ENCODE data around the gene SLC2A4.

SLC2A4 gene

DNA sequence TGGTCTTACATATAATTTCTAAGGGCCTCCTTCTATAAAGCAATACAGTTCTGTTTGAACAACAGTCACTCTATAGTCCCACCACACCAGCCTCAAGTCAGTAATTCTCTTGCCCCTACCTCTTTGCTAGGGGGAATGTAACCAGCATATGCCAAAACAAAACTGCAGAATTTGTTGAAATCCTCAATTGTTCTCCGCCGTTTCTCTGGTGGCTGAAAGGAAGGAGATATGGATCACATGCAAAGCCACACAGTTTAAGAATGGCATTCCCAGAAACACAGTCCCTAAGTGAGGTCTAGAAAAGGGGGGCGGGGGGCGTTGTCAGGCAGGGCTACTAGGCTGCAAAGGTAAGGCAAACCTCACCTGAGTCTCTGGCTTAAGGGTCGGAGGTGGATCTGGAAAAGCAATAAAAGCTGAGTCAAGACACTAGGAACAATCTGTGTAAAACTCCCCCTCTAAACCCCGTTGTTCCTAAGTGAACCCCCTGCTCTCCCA, 44.2 kb upstream of the SLC2A4 start:
- TF ChIP-seq CTCF (IDR thresholded peaks at IDR 0.05; ENCODE audit: low read depth, low read length): no peak
- H3K4me3 ChIP-seq (replicated peaks in 1 of 2; ENCODE audit: low read depth in 2 of 2, low read length in 2 of 2): peak overlapping the region; percentile 94 to 100
- DNase-seq (ENCODE audit: low read depth in 2 of 2): no peak

- H3K4me3 ChIP-seq (replicated peaks in 1 of 2; ENCODE audit: low read depth in 2 of 2, low read length in 2 of 2): peak overlapping the region; percentile 94 to 100
- peak; percentile 71 to 79 for DNase-seq (ENCODE audit: low read depth in 2 of 2)
- TF ChIP-seq CTCF (IDR thresholded peaks at IDR 0.05; ENCODE audit: low read depth, low read length): no peak
Observed at GRCh38 chr17:7237761-7238419, 43.6 kb upstream of the SLC2A4 start.

DNA sequence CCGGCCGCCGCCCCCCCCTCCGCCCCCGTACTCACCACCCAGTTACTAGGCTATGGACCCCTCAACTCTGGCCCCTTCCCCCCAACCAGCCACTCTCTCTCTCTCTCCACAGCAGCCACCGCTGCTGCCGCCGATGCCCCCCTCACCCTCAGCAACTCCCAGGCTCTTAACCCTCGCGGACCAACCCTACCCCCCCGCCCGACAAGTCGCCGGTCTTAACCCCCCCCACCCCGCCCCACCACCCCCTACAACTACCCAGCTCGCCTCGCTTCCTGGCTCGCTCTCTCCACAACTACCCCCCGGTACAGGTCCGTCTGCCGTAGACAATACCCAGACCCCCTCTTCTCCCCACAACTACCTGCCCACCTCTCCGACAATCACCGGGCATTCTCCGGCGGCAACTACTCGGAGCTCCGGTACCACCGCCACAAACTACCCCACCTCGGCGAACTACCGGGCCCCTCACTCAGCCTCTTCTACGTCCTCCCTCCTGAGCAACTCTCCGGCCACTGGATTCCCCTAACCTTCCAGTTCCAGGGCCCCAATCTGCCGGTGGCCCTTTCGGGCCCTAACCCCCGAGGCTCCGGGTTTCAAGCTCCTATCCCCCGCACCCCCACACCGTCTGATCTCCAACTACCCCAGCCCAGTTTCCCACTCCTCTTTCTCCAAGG, 43.0 kb upstream of the SLC2A4 start:
- DNase-seq (ENCODE audit: low read depth in 2 of 2): peak in 1 of 2 donors; percentile 44
- TF ChIP-seq CTCF (IDR thresholded peaks at IDR 0.05; ENCODE audit: low read depth, low read length): no peak

GRCh38 chr17:7239091-7240027, 42.2 kb upstream of the SLC2A4 start, which contains the start of gene PHF23:
Gene PHF23, minus strand, starts transcription at chr17:7239457. Its CDS starts 178 bp downstream, at chr17:7239279.
- TF ChIP-seq CTCF (IDR thresholded peaks at IDR 0.05; ENCODE audit: low read depth, low read length): no peak
- peak; percentile 100 for DNase-seq (ENCODE audit: low read depth in 2 of 2)
- H3K4me3 ChIP-seq (replicated peaks in 1 of 2; ENCODE audit: low read depth in 2 of 2, low read length in 2 of 2): peak within 1 kb of the TSS; percentile 94 to 100

More for the DNA sequence above, 43.0 kb upstream of the SLC2A4 start:
- peak overlapping the region; percentile 94 to 100 for H3K4me3 ChIP-seq (replicated peaks in 1 of 2; ENCODE audit: low read depth in 2 of 2, low read length in 2 of 2)

- H3K4me3 ChIP-seq (replicated peaks in 1 of 2; ENCODE audit: low read depth in 2 of 2, low read length in 2 of 2): peak overlapping the region in 1 of 2 donors; percentile 76
- DNase-seq (ENCODE audit: low read depth in 2 of 2): no peak
- TF ChIP-seq CTCF (IDR thresholded peaks at IDR 0.05; ENCODE audit: low read depth, low read length): no peak
Observed at GRCh38 chr17:7240375-7240774, 41.1 kb upstream of the SLC2A4 start.

GRCh38 chr17:7241090-7241733, 40.3 kb upstream of the SLC2A4 start:
- TF ChIP-seq CTCF (IDR thresholded peaks at IDR 0.05; ENCODE audit: low read depth, low read length): no peak
- H3K4me3 ChIP-seq (replicated peaks in 1 of 2; ENCODE audit: low read depth in 2 of 2, low read length in 2 of 2): peak overlapping the region; percentile 76 to 95
- DNase-seq (ENCODE audit: low read depth in 2 of 2): no peak

All from cardiac fibroblast (primary cell).